SK-N-SH treated with all-trans-retinoic acid at 6 μM for 48 hours (cell line): ENCODE measurements around the gene PXDC1.

Experiments used
- ATAC-seq: fragments of 200-7000 bp; cut with Tn5 transposase; 3 replicates; pipeline ENCODE4 v1.9.1; 2020; ENCODE audit warnings: mild to moderate bottlenecking, moderate library complexity
- ARNTL ChIP-seq: fragments of 450-650 bp; formaldehyde crosslinking; IDR thresholded peaks from 2 replicates; pipeline ENCODE4 v1.5.0; 2020; ENCODE audit warnings: low read depth, mild to moderate bottlenecking, moderate library complexity, borderline replicate concordance
- BACH2 ChIP-seq: fragments of 250-450 bp; sonication (Bioruptor Pico); IDR thresholded peaks from 2 replicates; pipeline ENCODE4 v1.9.0; 2021; ENCODE audit warnings: mild to moderate bottlenecking, borderline replicate concordance
- CREB5 ChIP-seq: fragments of 250-450 bp; sonication (Bioruptor Pico); IDR thresholded peaks from 2 replicates; pipeline ENCODE4 v1.5.1; 2020; ENCODE audit warnings: low read depth, mild to moderate bottlenecking, moderate library complexity
- CSDC2 ChIP-seq: fragments of 250-450 bp; sonication (Bioruptor Pico); IDR thresholded peaks from 2 replicates; pipeline ENCODE4 v1.5.0; 2020; ENCODE audit warnings: mild to moderate bottlenecking, moderate library complexity
- CSRNP3 ChIP-seq: fragments of 250-450 bp; sonication (Bioruptor Pico); IDR thresholded peaks from 2 replicates; pipeline ENCODE4 v1.5.1; 2021; ENCODE audit warnings: mild to moderate bottlenecking, moderate library complexity
- ESRRG ChIP-seq: fragments of 250-450 bp; sonication (Bioruptor Pico); IDR thresholded peaks from 2 replicates; pipeline ENCODE4 v1.6.1; 2021; ENCODE audit warnings: mild to moderate bottlenecking
- GLIS3 ChIP-seq: fragments of 250-450 bp; sonication (Bioruptor Pico); IDR thresholded peaks from 2 replicates; pipeline ENCODE4 v1.5.0; 2020; ENCODE audit warnings: mild to moderate bottlenecking, moderate library complexity
- ISL1 ChIP-seq: fragments of 250-450 bp; sonication (Bioruptor Pico); IDR thresholded peaks from 2 replicates; pipeline ENCODE4 v2.1.2; 2022; ENCODE audit warnings: mild to moderate bottlenecking, moderate library complexity
- OSR1 ChIP-seq: fragments of 250-450 bp; sonication (Bioruptor Pico); IDR thresholded peaks from 2 replicates; pipeline ENCODE4 v1.8.0; 2022; ENCODE audit warnings: moderate library complexity, mild to moderate bottlenecking, inconsistent platforms
- POU6F1 ChIP-seq: fragments of 250-450 bp; sonication (Bioruptor Pico); IDR thresholded peaks from 2 replicates; pipeline ENCODE4 v1.8.0; 2021; ENCODE audit warnings: low read depth, mild to moderate bottlenecking, moderate library complexity, borderline replicate concordance
- PPARA ChIP-seq: fragments of 250-450 bp; sonication (Bioruptor Pico); IDR thresholded peaks from 2 replicates; pipeline ENCODE4 v1.5.0; 2020; ENCODE audit warnings: mild to moderate bottlenecking, borderline replicate concordance
- RARB ChIP-seq: fragments of 250-450 bp; sonication (Bioruptor Pico); IDR thresholded peaks from 2 replicates; pipeline ENCODE4 v1.8.0; 2021; ENCODE audit warnings: mild to moderate bottlenecking, moderate library complexity
- SNAI2 ChIP-seq: fragments of 250-450 bp; sonication (Bioruptor Pico); IDR thresholded peaks from 2 replicates; pipeline ENCODE4 v1.5.0; 2020; ENCODE audit warnings: mild to moderate bottlenecking, moderate library complexity
- TCF4 ChIP-seq: fragments of 250-450 bp; sonication (Bioruptor Pico); IDR thresholded peaks from 2 replicates; pipeline ENCODE4 v1.8.0; 2021; ENCODE audit warnings: mild to moderate bottlenecking, moderate library complexity, borderline replicate concordance
- TOX ChIP-seq: fragments of 250-450 bp; sonication (Bioruptor Pico); IDR thresholded peaks from 2 replicates; pipeline ENCODE4 v1.8.0; 2021; ENCODE audit warnings: mild to moderate bottlenecking, moderate library complexity, borderline replicate concordance
- TSHZ2 ChIP-seq: fragments of 250-450 bp; sonication (Bioruptor Pico); IDR thresholded peaks from 2 replicates; pipeline ENCODE4 v1.5.0; 2020; ENCODE audit warnings: mild to moderate bottlenecking, moderate library complexity
- ZC3H10 ChIP-seq: fragments of 250-450 bp; sonication (Bioruptor Pico); IDR thresholded peaks from 2 replicates; pipeline ENCODE4 v1.5.1; 2021; ENCODE audit warnings: mild to moderate bottlenecking, moderate library complexity
- ZFP3 ChIP-seq: fragments of 250-450 bp; sonication (Bioruptor Pico); IDR thresholded peaks from 2 replicates; pipeline ENCODE4 v1.5.0; 2020; ENCODE audit warnings: mild to moderate bottlenecking, moderate library complexity
- ZFP30 ChIP-seq: fragments of 450-650 bp; formaldehyde crosslinking; IDR thresholded peaks from 2 replicates; pipeline ENCODE4 v1.5.0; 2022; ENCODE audit warnings: mild to moderate bottlenecking, moderate library complexity
- ZNF565 ChIP-seq: fragments of 450-650 bp; formaldehyde crosslinking; conservative IDR thresholded peaks from 2 replicates; pipeline ENCODE4 v1.5.0; 2020; ENCODE audit warnings: low read depth, mild to moderate bottlenecking, moderate library complexity
- ZNF70 ChIP-seq: fragments of 450-650 bp; formaldehyde crosslinking; IDR thresholded peaks from 2 replicates; pipeline ENCODE4 v1.5.0; 2020; ENCODE audit warnings: mild to moderate bottlenecking, moderate library complexity
- ZNF8 ChIP-seq: fragments of 450-650 bp; formaldehyde crosslinking; IDR thresholded peaks from 2 replicates; pipeline ENCODE4 v1.5.0; 2020; ENCODE audit warnings: mild to moderate bottlenecking, moderate library complexity
- TF ChIP-seq, protein P1 (sequence below): fragments of 250-450 bp; sonication (Bioruptor Pico); IDR thresholded peaks from 2 replicates; pipeline ENCODE4 v1.8.0; 2020; ENCODE audit warnings: mild to moderate bottlenecking, moderate library complexity, borderline replicate concordance

The PXDC1 gene

GRCh38 chr6:3786141-3786540 is 34.6 kb upstream of the PXDC1 start:
- ATAC-seq = no peak; the same call in 2 of the 3 replicates
- no peak for TF ChIP-seq CSDC2
- TF ChIP-seq ISL1 = no peak
- no peak for TF ChIP-seq SNAI2 (CRISPR knock-in tag)
- TF ChIP-seq RARB (CRISPR knock-in tag) = no peak
- no peak for TF ChIP-seq ESRRG (CRISPR knock-in tag)
- no peak for TF ChIP-seq ZNF8
- no peak for TF ChIP-seq ARNTL (CRISPR knock-in tag)
- TF ChIP-seq ZC3H10 = no peak
- no peak for TF ChIP-seq ZFP3 (CRISPR knock-in tag)
- no peak for TF ChIP-seq ZNF565 (CRISPR knock-in tag)
- no peak for TF ChIP-seq POU6F1 (CRISPR knock-in tag)
- no peak for TF ChIP-seq TSHZ2 (CRISPR knock-in tag)
- no peak for TF ChIP-seq TCF4 (CRISPR knock-in tag)
- TF ChIP-seq ZFP30 (CRISPR knock-in tag) = no peak
- no peak for TF ChIP-seq BACH2 (CRISPR knock-in tag)
- no peak for TF ChIP-seq ZNF70
- TF ChIP-seq TOX (CRISPR knock-in tag) = no peak
- TF ChIP-seq, protein P1, sequence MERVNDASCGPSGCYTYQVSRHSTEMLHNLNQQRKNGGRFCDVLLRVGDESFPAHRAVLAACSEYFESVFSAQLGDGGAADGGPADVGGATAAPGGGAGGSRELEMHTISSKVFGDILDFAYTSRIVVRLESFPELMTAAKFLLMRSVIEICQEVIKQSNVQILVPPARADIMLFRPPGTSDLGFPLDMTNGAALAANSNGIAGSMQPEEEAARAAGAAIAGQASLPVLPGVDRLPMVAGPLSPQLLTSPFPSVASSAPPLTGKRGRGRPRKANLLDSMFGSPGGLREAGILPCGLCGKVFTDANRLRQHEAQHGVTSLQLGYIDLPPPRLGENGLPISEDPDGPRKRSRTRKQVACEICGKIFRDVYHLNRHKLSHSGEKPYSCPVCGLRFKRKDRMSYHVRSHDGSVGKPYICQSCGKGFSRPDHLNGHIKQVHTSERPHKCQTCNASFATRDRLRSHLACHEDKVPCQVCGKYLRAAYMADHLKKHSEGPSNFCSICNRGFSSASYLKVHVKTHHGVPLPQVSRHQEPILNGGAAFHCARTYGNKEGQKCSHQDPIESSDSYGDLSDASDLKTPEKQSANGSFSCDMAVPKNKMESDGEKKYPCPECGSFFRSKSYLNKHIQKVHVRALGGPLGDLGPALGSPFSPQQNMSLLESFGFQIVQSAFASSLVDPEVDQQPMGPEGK (CRISPR knock-in tag) = no peak
- TF ChIP-seq PPARA (CRISPR knock-in tag) = no peak
- TF ChIP-seq OSR1 (CRISPR knock-in tag) = no peak
- TF ChIP-seq, all 23 proteins: peak for 0

DNA sequence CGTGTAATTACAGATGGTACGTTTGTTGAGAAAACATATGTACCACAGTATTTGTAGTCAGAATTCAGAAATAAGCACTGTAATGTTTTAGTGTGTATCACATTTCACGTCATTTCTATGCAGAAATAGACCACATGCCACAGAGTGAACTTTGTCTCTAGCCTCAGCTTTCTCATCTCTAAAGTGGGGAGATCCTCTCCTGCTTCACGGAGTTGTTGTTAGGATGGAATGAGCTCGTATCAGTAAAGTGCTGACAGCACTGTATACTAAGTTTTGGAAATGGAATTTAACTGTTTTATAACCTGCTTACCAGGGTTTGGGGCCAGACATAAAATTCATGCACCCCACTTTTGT is 34.2 kb upstream of the PXDC1 start:
- no peak for ATAC-seq

More for the DNA sequence above, 34.2 kb upstream of the PXDC1 start:
- TF ChIP-seq TOX (CRISPR knock-in tag) (no peak), PPARA (CRISPR knock-in tag) (no peak), ESRRG (CRISPR knock-in tag) (no peak), CSRNP3 (CRISPR knock-in tag) (no peak), ZFP3 (CRISPR knock-in tag) (no peak), SNAI2 (CRISPR knock-in tag) (no peak), POU6F1 (CRISPR knock-in tag) (no peak), ZNF8 (no peak), CSDC2 (no peak), RARB (CRISPR knock-in tag) (no peak), CREB5 (CRISPR knock-in tag) (no peak), ZNF70 (no peak), BACH2 (CRISPR knock-in tag) (no peak), ZNF565 (CRISPR knock-in tag) (no peak), ISL1 (no peak), GLIS3 (CRISPR knock-in tag) (no peak), ARNTL (CRISPR knock-in tag) (no peak)
- TF ChIP-seq, protein P1 (CRISPR knock-in tag) = no peak
